ENCODE measurements around the gene HNF4A. TPM values are rescaled to one million over a fixed set of nuclear protein-coding genes. Genes with fewer than 3 reads are reported as not detected.

Gene HNF4A
- polyA plus RNA-seq, 1 of the 3 experiments (the other 2 are of a cell fraction) = not detected

GRCh38 chr20:44400671-44400969 is 45.1 kb downstream of the HNF4A start:
- Histone ChIP-seq H3K4me3 (ENCODE audit: low read depth in 2 of 2, low read length in 1 of 2) (no peak overlapping the region), H3K9me2 (no peaks in the 10 kb centered on the region), H2AFZ (ENCODE audit: low read depth) (no peak overlapping the region), H3K9ac (no peak overlapping the region), H3F3A (replicated peaks; ENCODE audit: insufficient read depth) (no peaks in the 10 kb centered on the region), H3K27me3 (ENCODE audit: insufficient read depth) (peaks cover 7% of the 10 kb centered on the region; the same call in 1 of the 2 replicates), H3K36me3 (replicated peaks in 1 of 2; ENCODE audit: control insufficient read depth in 1 of 2, insufficient read depth in 2 of 2, low read length in 1 of 2) (no peaks in the 10 kb centered on the region), H4K20me1 (ENCODE audit: insufficient read depth) (no peaks in the 10 kb centered on the region), H3K27ac (ENCODE audit: low read depth in 2 of 2, low read length in 1 of 2) (no peak overlapping the region), H3K9me3 (no peaks in the 10 kb centered on the region), H3K79me2 (ENCODE audit: insufficient read depth) (no peaks in the 10 kb centered on the region), H3K4me1 (ENCODE audit: control insufficient read depth in 1 of 2, insufficient read depth in 2 of 2, low read depth in 1 of 2, low read length in 1 of 2) (peaks cover 0 to 10% of the 10 kb centered on the region in 2 experiments; a peak in 1 of 4 replicates), H3K4me2 (no peak overlapping the region)
- TF ChIP-seq, protein P1, sequence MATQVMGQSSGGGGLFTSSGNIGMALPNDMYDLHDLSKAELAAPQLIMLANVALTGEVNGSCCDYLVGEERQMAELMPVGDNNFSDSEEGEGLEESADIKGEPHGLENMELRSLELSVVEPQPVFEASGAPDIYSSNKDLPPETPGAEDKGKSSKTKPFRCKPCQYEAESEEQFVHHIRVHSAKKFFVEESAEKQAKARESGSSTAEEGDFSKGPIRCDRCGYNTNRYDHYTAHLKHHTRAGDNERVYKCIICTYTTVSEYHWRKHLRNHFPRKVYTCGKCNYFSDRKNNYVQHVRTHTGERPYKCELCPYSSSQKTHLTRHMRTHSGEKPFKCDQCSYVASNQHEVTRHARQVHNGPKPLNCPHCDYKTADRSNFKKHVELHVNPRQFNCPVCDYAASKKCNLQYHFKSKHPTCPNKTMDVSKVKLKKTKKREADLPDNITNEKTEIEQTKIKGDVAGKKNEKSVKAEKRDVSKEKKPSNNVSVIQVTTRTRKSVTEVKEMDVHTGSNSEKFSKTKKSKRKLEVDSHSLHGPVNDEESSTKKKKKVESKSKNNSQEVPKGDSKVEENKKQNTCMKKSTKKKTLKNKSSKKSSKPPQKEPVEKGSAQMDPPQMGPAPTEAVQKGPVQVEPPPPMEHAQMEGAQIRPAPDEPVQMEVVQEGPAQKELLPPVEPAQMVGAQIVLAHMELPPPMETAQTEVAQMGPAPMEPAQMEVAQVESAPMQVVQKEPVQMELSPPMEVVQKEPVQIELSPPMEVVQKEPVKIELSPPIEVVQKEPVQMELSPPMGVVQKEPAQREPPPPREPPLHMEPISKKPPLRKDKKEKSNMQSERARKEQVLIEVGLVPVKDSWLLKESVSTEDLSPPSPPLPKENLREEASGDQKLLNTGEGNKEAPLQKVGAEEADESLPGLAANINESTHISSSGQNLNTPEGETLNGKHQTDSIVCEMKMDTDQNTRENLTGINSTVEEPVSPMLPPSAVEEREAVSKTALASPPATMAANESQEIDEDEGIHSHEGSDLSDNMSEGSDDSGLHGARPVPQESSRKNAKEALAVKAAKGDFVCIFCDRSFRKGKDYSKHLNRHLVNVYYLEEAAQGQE (IDR thresholded peaks at IDR 0.05; ENCODE audit: low read depth, low read length) = no peak
- no peak for TF ChIP-seq RAD21 (IDR thresholded peaks at IDR 0.05; ENCODE audit: low read length)
- no peak for TF ChIP-seq GABPA (IDR thresholded peaks at IDR 0.05; ENCODE audit: low read depth)
- TF ChIP-seq FOXJ3 (CRISPR knock-in tag; IDR thresholded peaks at IDR 0.05) = no peak
- CTCF ChIA-PET = interaction anchor here (0.9 to 1.7 kb wide), 2 partner anchors 10 to 12 kb away, joined by 3 to 10 read pairs; no protein-coding TSS in a partner anchor
- DNase-seq = no peak
- POLR2A ChIA-PET = no interaction called here
- 67% methylated on average over 5 of the region's 5 CpGs for WGBS (ENCODE audit: low lambda C conversion rate)

DNA sequence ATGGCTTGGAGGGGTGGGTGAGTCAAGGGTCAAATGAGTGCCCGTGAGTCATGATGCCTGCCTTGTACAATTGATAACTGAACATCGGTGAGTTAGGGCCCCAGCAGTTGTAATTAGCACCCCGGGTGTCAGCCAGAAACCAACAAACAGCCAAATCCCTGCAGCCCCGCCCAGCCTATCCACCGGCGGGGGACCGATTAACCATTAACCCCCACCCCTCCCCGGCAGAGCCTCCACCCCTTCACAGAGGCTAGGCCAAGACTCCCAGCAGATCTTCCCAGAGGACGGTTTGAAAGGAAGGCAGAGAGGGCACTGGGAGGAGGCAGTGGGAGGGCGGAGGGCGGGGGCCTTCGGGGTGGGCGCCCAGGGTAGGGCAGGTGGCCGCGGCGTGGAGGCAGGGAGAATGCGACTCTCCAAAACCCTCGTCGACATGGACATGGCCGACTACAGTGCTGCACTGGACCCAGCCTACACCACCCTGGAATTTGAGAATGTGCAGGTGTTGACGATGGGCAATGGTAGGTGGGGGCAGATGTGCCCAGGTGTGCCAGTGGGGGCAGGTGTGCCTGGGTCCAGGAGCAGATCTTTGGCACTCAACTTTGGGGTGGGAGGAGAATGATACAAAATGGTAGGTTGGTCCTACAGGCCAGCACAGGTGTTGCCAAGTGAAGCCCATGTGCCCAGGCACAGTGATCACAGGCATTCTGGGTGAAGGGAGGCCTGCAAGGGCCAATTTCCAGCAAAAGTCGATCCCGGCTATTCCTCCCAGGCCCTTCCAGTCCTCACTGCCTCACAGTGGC is 45.7 kb downstream of the HNF4A start:
- no peaks in the 10 kb centered on the region for H3K9me2 ChIP-seq
- ChIA-PET CTCF (interaction anchor here (0.9 to 2.8 kb wide), 4 partner anchors 10 to 17 kb away, joined by 3 to 12 read pairs (median 10); no protein-coding TSS in a partner anchor), POLR2A (no interaction called here)
- H3K4me3 ChIP-seq (ENCODE audit: low read depth in 2 of 2, low read length in 1 of 2) = no peak overlapping the region
- H3F3A ChIP-seq (replicated peaks; ENCODE audit: insufficient read depth) = no peaks in the 10 kb centered on the region
- no peak overlapping the region for H3K4me2 ChIP-seq
- peaks cover 0 to 10% of the 10 kb centered on the region in 2 experiments; a peak in 1 of 4 replicates for H3K4me1 ChIP-seq (ENCODE audit: control insufficient read depth in 1 of 2, insufficient read depth in 2 of 2, low read depth in 1 of 2, low read length in 1 of 2)
- WGBS (ENCODE audit: low lambda C conversion rate) = 85% methylated on average over 18 of the region's 23 CpGs
- DNase-seq = no peak
- H3K36me3 ChIP-seq (replicated peaks in 1 of 2; ENCODE audit: control insufficient read depth in 1 of 2, insufficient read depth in 2 of 2, low read length in 1 of 2) = no peaks in the 10 kb centered on the region
- H3K79me2 ChIP-seq (ENCODE audit: insufficient read depth) = no peaks in the 10 kb centered on the region
- H3K9ac ChIP-seq = no peak overlapping the region
- no peaks in the 10 kb centered on the region for H4K20me1 ChIP-seq (ENCODE audit: insufficient read depth)
- H3K27me3 ChIP-seq (ENCODE audit: insufficient read depth) = peaks cover 2% of the 10 kb centered on the region; the same call in 1 of the 2 replicates
- H3K27ac ChIP-seq (ENCODE audit: low read depth in 2 of 2, low read length in 1 of 2) = no peak overlapping the region
- no peak overlapping the region for H2AFZ ChIP-seq (ENCODE audit: low read depth)
- H3K9me3 ChIP-seq = no peaks in the 10 kb centered on the region
- TF ChIP-seq CHD2 (IDR thresholded peaks at IDR 0.05; ENCODE audit: low read length, partially characterized antibody) (no peak), TCF12 (IDR thresholded peaks at IDR 0.05) (no peak), RFX5 (IDR thresholded peaks at IDR 0.05; ENCODE audit: low read length) (no peak), ZBTB33 (IDR thresholded peaks at IDR 0.05; ENCODE audit: borderline replicate concordance, low read depth) (no peak), TEAD4 (IDR thresholded peaks at IDR 0.05; ENCODE audit: borderline replicate concordance, insufficient read depth) (no peak), MEF2A (IDR thresholded peaks at IDR 0.05; ENCODE audit: borderline replicate concordance, low read depth) (no peak), SMC3 (IDR thresholded peaks at IDR 0.05; ENCODE audit: low read depth, low read length) (no peak), YY1 (IDR thresholded peaks at IDR 0.05; ENCODE audit: low read depth) (no peak), FOSL2 (IDR thresholded peaks at IDR 0.05; ENCODE audit: borderline replicate concordance, low read depth) (no peak)
- TF ChIP-seq, protein P2, sequence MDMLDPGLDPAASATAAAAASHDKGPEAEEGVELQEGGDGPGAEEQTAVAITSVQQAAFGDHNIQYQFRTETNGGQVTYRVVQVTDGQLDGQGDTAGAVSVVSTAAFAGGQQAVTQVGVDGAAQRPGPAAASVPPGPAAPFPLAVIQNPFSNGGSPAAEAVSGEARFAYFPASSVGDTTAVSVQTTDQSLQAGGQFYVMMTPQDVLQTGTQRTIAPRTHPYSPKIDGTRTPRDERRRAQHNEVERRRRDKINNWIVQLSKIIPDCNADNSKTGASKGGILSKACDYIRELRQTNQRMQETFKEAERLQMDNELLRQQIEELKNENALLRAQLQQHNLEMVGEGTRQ (IDR thresholded peaks at IDR 0.05; ENCODE audit: borderline replicate concordance, low read depth, low read length) = no peak
